H1 (cell line): ENCODE measurements around the gene TNFAIP8. TPM values are rescaled to one million over a fixed set of nuclear protein-coding genes. Genes with fewer than 3 reads are reported as not detected.

Experiments used
- CTCF ChIA-PET: fragments of 300-600 bp; sonication (Branson Sonifier 250); formaldehyde crosslinking; loops from one replicate; lab custom pipeline; 2021; ENCODE audit not compliant: partially characterized antibody; lab: Charles Lee
- POLR2A ChIA-PET: fragments of 300-600 bp; sonication (Branson Sonifier 250); formaldehyde crosslinking; loops from one replicate; lab custom pipeline; 2021; ENCODE audit warnings: inconsistent platforms; ENCODE audit not compliant: partially characterized antibody; lab: Charles Lee
- DNase-seq, 2 experiments: peaks; one replicate each; pipeline versions ENCODE4 v3.0.0 to v3.0.0-alpha.2; 2010 to 2022; ENCODE audit warnings: low spot score in 2 of 2, low read depth in 1 of 2, mixed read lengths in 1 of 2
- FAIRE-seq: peaks from 2 replicates; lab custom pipeline; 2011; peaks lifted over from hg19 to GRCh38; lab: Jason Lieb, UNC
- H2AFZ ChIP-seq: 2 replicates; pipeline ENCODE4 v1.8.1; 2012; ENCODE audit warnings: low read length, inconsistent platforms
- H2AK5ac ChIP-seq: 2 replicates; pipeline ENCODE4 v1.6.1; 2013; ENCODE audit warnings: low read depth, low read length
- H2BK120ac ChIP-seq: replicated peaks from 2 replicates; pipeline ENCODE3; 2013; ENCODE audit warnings: low read depth, low read length, inconsistent platforms
- H2BK12ac ChIP-seq: 2 replicates; pipeline ENCODE4 v1.6.1; 2013; ENCODE audit warnings: low read depth, low read length
- H2BK15ac ChIP-seq: 2 replicates; pipeline ENCODE4 v1.6.1; 2013; ENCODE audit warnings: low read length
- H2BK20ac ChIP-seq: 2 replicates; pipeline ENCODE4 v1.6.1; 2013; ENCODE audit warnings: low read length
- H2BK5ac ChIP-seq: 2 replicates; pipeline ENCODE4 v1.6.1; 2013; ENCODE audit warnings: low read depth, low read length
- H3K14ac ChIP-seq: 2 replicates; pipeline ENCODE4 v1.6.1; 2013; ENCODE audit warnings: inconsistent platforms; ENCODE audit not compliant: insufficient read length
- H3K18ac ChIP-seq: 2 replicates; pipeline ENCODE4 v1.6.1; 2013; ENCODE audit warnings: low read length; ENCODE audit errors: extremely low read depth
- H3K23ac ChIP-seq: 2 replicates; pipeline ENCODE4 v1.6.1; 2013; ENCODE audit warnings: inconsistent platforms; ENCODE audit not compliant: insufficient read length
- H3K23me2 ChIP-seq: 2 replicates; pipeline ENCODE4 v1.6.1; 2013; ENCODE audit warnings: low read depth, low read length
- H3K27ac ChIP-seq: 2 replicates; pipeline ENCODE4 v1.6.1; 2011; ENCODE audit warnings: low read depth, low read length, inconsistent platforms
- H3K27me3 ChIP-seq, 4 experiments: replicated peaks in 1 of 4; 1 replicate in 1 of 4; 2 replicates in 3 of 4; pipeline versions ENCODE4 v1.6.1 to v1.8.1; 2011 to 2013; ENCODE audit warnings: low read length in 3 of 4, mild to moderate bottlenecking in 3 of 4, inconsistent platforms in 2 of 4, mixed read lengths in 2 of 4, moderate library complexity in 1 of 4; ENCODE audit not compliant: control insufficient read depth in 3 of 4, insufficient read depth in 3 of 4; ENCODE audit errors: extremely low read depth in 1 of 4
- H3K36me3 ChIP-seq, 4 experiments: 2 replicates each; pipeline versions ENCODE4 v1.6.1 to v1.8.1; 2011 to 2013; ENCODE audit warnings: mild to moderate bottlenecking in 4 of 4, low read length in 3 of 4, moderate library complexity in 2 of 4, control low read depth in 1 of 4, inconsistent platforms in 1 of 4; ENCODE audit not compliant: insufficient read depth in 4 of 4, control insufficient read depth in 2 of 4
- H3K4ac ChIP-seq: replicated peaks from 2 replicates; pipeline ENCODE3; 2013; ENCODE audit warnings: low read length, low read depth, mixed read lengths, inconsistent platforms; ENCODE audit not compliant: insufficient read length
- H3K4me1 ChIP-seq, 4 experiments: replicated peaks in 1 of 4; 1 replicate in 1 of 4; 2 replicates in 3 of 4; pipeline versions ENCODE4 v1.6.1 to v1.8.1; 2011 to 2013; ENCODE audit warnings: low read length in 3 of 4, inconsistent platforms in 2 of 4, mixed read lengths in 1 of 4; ENCODE audit not compliant: insufficient read depth in 4 of 4, control insufficient read depth in 3 of 4
- H3K4me2 ChIP-seq, 2 experiments: 2 replicates each; pipeline versions ENCODE4 v1.6.1 to v1.8.1; 2011 to 2013; ENCODE audit warnings: low read depth in 2 of 2, low read length in 2 of 2, control low read depth in 1 of 2, inconsistent platforms in 1 of 2, mild to moderate bottlenecking in 1 of 2; ENCODE audit not compliant: insufficient read depth in 1 of 2
- H3K4me3 ChIP-seq, 4 experiments: fragments of 200-600, 300-600 bp in 1 of 4; sonication (generic), shearing (Covaris generic), sonication (Bioruptor Twin) in 1 of 4; 2 replicates each; pipeline versions ENCODE4 v1.5.1 to v1.8.1; 2011 to 2016; ENCODE audit warnings: low read length in 4 of 4, low read depth in 3 of 4, control low read depth in 2 of 4, inconsistent platforms in 2 of 4, mild to moderate bottlenecking in 2 of 4, mixed read lengths in 1 of 4, moderate library complexity in 1 of 4; ENCODE audit not compliant: insufficient read depth in 2 of 4; ENCODE audit errors: extremely low read depth in 1 of 4
- H3K56ac ChIP-seq: replicated peaks from 2 replicates; pipeline ENCODE3; 2013; ENCODE audit warnings: low read depth, mild to moderate bottlenecking, mixed read lengths, low read length, inconsistent platforms; ENCODE audit not compliant: insufficient read length
- H3K79me1 ChIP-seq: 2 replicates; pipeline ENCODE4 v1.6.1; 2013; ENCODE audit warnings: low read depth, low read length, control low read depth
- H3K79me2 ChIP-seq, 2 experiments: 2 replicates each; pipeline versions ENCODE4 v1.6.1 to v1.8.1; 2012 to 2013; ENCODE audit warnings: low read length in 2 of 2, mild to moderate bottlenecking in 2 of 2, inconsistent platforms in 1 of 2; ENCODE audit not compliant: insufficient read depth in 2 of 2, control insufficient read depth in 1 of 2
- H3K9ac ChIP-seq, 4 experiments: replicated peaks in 1 of 4; 1 replicate in 1 of 4; 2 replicates in 3 of 4; pipeline versions ENCODE4 v1.6.1 to v1.8.1; 2011 to 2013; ENCODE audit warnings: low read depth in 3 of 4, low read length in 3 of 4, control low read depth in 2 of 4, mild to moderate bottlenecking in 2 of 4, moderate library complexity in 2 of 4, inconsistent platforms in 1 of 4; ENCODE audit errors: extremely low read depth in 1 of 4
- H3K9me3 ChIP-seq, 2 experiments: 2 replicates each; pipeline versions ENCODE4 v1.6.1 to v1.8.1; 2012 to 2013; ENCODE audit warnings: mild to moderate bottlenecking in 2 of 2, moderate library complexity in 2 of 2, control low read depth in 1 of 2, inconsistent platforms in 1 of 2, low read depth in 1 of 2, low read length in 1 of 2, mixed read lengths in 1 of 2; ENCODE audit not compliant: insufficient read depth in 2 of 2
- H4K20me1 ChIP-seq, 2 experiments: replicated peaks in 1 of 2; 2 replicates each; pipeline versions ENCODE3 to v1.8.1; 2011 to 2013; ENCODE audit warnings: inconsistent platforms in 2 of 2, low read length in 2 of 2, mild to moderate bottlenecking in 1 of 2; ENCODE audit not compliant: insufficient read depth in 2 of 2, control insufficient read depth in 1 of 2
- H4K5ac ChIP-seq: 2 replicates; pipeline ENCODE4 v1.6.1; 2013; ENCODE audit warnings: low read length, low read depth, mixed read lengths, inconsistent platforms; ENCODE audit not compliant: insufficient read length
- H4K8ac ChIP-seq: 2 replicates; pipeline ENCODE4 v1.8.0; 2013; ENCODE audit warnings: mild to moderate bottlenecking, moderate library complexity, low read length, inconsistent platforms; ENCODE audit not compliant: insufficient read depth; ENCODE audit errors: extremely low read depth
- H4K91ac ChIP-seq: replicated peaks from 2 replicates; pipeline ENCODE3; 2013; ENCODE audit warnings: low read length, mixed read lengths, inconsistent platforms; ENCODE audit not compliant: insufficient read length
- CEBPB ChIP-seq: IDR thresholded peaks from 2 replicates; pipeline ENCODE4 v1.6.1; 2012; ENCODE audit warnings: low read depth, low read length
- CTCF ChIP-seq, 3 experiments: IDR thresholded peaks; 1 replicate in 2 of 3; 2 replicates in 1 of 3; pipeline versions ENCODE4 v1.5.1 to v1.6.1; 2011; ENCODE audit warnings: low read length in 3 of 3, mild to moderate bottlenecking in 3 of 3, inconsistent platforms in 2 of 3, low read depth in 1 of 3, moderate library complexity in 1 of 3; ENCODE audit not compliant: insufficient read depth in 1 of 3; ENCODE audit errors: control extremely low read depth in 1 of 3
- WGBS, 2 experiments: shearing (Covaris generic) in 1 of 2; methylation state at CpG; one replicate each; pipeline versions ENCODE4 v1.1.6 to v1.1.7; 2013 to 2015; ENCODE audit warnings: low lambda C conversion rate in 2 of 2, mixed read lengths in 2 of 2, inconsistent platforms in 1 of 2, low coverage in 1 of 2, missing lambda C conversion rate in 1 of 2; ENCODE audit not compliant: insufficient replicate concordance in 2 of 2, insufficient coverage in 1 of 2, insufficient read length in 1 of 2; ENCODE audit errors: extremely low coverage in 1 of 2, missing lambda C conversion rate in 1 of 2; 5-methylcytosine and 5-hydroxymethylcytosine counted together
- polyA plus RNA-seq, 7 experiments: library from polyadenylated mRNA; depleted of rRNA in 3 of 7; stranded (reverse) in 5 of 7; unstranded in 2 of 7; fragments of >200 nt in 5 of 7; fragments of 200-250 nt in 2 of 7; gene quantifications; 1 replicate in 5 of 7; 2 replicates in 1 of 7; 4 replicates in 1 of 7; pipeline versions ENCODE4 v1.2.1 to v1.2.3, GENCODE V29; 2011 to 2013; ENCODE audit warnings: missing spikeins in 2 of 7, mixed read lengths in 2 of 7
- total RNA-seq: library from RNA; stranded (reverse); fragmentation: NEBNext Ultra II Directional; extraction: Animal tissue kit (Norgen Biotek cat#: 25700); gene quantifications from 2 replicates; pipeline ENCODE4 v1.2.1, GENCODE V29; 2021

The TNFAIP8 gene
- total and polyA plus RNA-seq, 2 of the 8 experiments (the other 6 are each of a cell fraction or from before 2014, with no cell fraction given): 12.4 to 19.3 TPM

GRCh38 chr5:119353213-119353612, 2.6 kb upstream of the TNFAIP8 start:
- H3K4me2 ChIP-seq: peak overlapping the region; percentile 6 to 15; a peak in 2 of 4 replicates
- H2BK12ac ChIP-seq: no peak overlapping the region
- H4K8ac ChIP-seq: no peak overlapping the region
- H2BK120ac ChIP-seq: no peak overlapping the region
- no peak overlapping the region for H3K56ac ChIP-seq
- no peak for DNase-seq
- H3K23ac ChIP-seq: no peak overlapping the region
- H3K23me2 ChIP-seq: peaks cover 10% of the 10 kb centered on the region
- 36% methylated on average over 2 of the region's 2 CpGs; no CpG with 5 or more reads in 1 of the 2 experiments for WGBS, 2 experiments
- no peak overlapping the region for H2BK5ac ChIP-seq
- H2AK5ac ChIP-seq: no peak overlapping the region
- H3K9ac ChIP-seq: no peak overlapping the region
- H3K9me3 ChIP-seq: no peaks in the 10 kb centered on the region
- H4K91ac ChIP-seq: no peak overlapping the region
- ChIA-PET POLR2A (no interaction called here), CTCF (interaction anchor here (1.6 to 1.9 kb wide), 2 partner anchors 15 to 58 kb away, joined by 5 to 8 read pairs; no protein-coding TSS in a partner anchor)
- TF ChIP-seq CEBPB: 0 out of 2 replicates have a peak, but pooled peaks have one; percentile 9
- no peak for TF ChIP-seq CTCF (IDR thresholded peaks at IDR 0.05; ENCODE audit: control extremely low read depth in 1 of 3, insufficient read depth in 1 of 3, low read depth in 1 of 3, low read length in 3 of 3)
- no peak overlapping the region for H3K27ac ChIP-seq
- H3K27me3 ChIP-seq: 0 out of 7 replicates have a peak, but pooled peaks cover 0 to 3% (median 1%) of the 10 kb centered on the region in 4 experiments
- H3K4me3 ChIP-seq: no peak overlapping the region
- H3K18ac ChIP-seq: no peak overlapping the region
- no peak overlapping the region for H2BK20ac ChIP-seq
- no peaks in the 10 kb centered on the region for H3K79me1 ChIP-seq
- peaks cover 0 to 5% of the 10 kb centered on the region in 2 experiments; a peak in 1 of 4 replicates for H3K79me2 ChIP-seq
- no peaks in the 10 kb centered on the region for H4K20me1 ChIP-seq
- H3K4me1 ChIP-seq: peaks cover 0 to 21% (median 19%) of the 10 kb centered on the region in 4 experiments; a peak in 6 of 7 replicates
- no peaks in the 10 kb centered on the region for H3K36me3 ChIP-seq
- no peak overlapping the region for H4K5ac ChIP-seq
- H3K14ac ChIP-seq: no peak overlapping the region
- no peak overlapping the region for H2BK15ac ChIP-seq
- no peak overlapping the region for H3K4ac ChIP-seq
- FAIRE-seq: no peak
- no peak overlapping the region for H2AFZ ChIP-seq
